GM12878 (cell line): Measurements from ENCODE around the gene CWF19L1.

Source experiments
- TF ChIP-seq, protein P1 (sequence below), 3 experiments: IDR thresholded peaks in 2 of 3; conservative IDR thresholded peaks in 1 of 3; 2 replicates each; pipeline ENCODE4 v1.5.1; 2011; ENCODE audit warnings: low read depth in 3 of 3, low read length in 3 of 3, mild to moderate bottlenecking in 3 of 3, control low read depth in 2 of 3, moderate library complexity in 2 of 3, inconsistent platforms in 1 of 3, mixed read lengths in 1 of 3; ENCODE audit not compliant: control insufficient read depth in 2 of 3, insufficient read depth in 1 of 3; ENCODE audit errors: extremely low read depth in 1 of 3
- TF ChIP-seq, protein P2 (sequence below): IDR thresholded peaks from 2 replicates; pipeline ENCODE4 v1.6.1; 2011; ENCODE audit warnings: mild to moderate bottlenecking, low read depth, low read length, moderate library complexity; ENCODE audit not compliant: insufficient replicate concordance

DNA sequence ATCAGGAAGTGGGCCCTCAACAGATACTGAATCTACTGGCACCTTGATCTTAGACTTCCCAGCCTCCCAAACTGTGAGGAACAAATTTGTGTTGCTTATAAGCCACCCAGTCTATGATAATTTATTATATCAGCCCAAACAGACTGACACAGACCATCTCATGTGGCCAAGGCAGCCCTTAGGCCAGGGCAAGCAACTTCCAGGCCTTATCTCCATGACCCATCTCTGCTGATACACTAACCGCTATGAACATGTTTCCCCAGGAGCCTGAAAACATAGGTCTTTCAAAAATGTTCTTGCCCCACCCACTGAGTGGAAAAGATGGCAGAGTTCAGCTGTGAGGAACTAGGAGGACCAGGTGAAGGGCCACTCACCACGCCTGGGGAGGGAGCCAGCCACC lies 22.2 kb upstream of the CWF19L1 start:
- TF ChIP-seq, protein P1, sequence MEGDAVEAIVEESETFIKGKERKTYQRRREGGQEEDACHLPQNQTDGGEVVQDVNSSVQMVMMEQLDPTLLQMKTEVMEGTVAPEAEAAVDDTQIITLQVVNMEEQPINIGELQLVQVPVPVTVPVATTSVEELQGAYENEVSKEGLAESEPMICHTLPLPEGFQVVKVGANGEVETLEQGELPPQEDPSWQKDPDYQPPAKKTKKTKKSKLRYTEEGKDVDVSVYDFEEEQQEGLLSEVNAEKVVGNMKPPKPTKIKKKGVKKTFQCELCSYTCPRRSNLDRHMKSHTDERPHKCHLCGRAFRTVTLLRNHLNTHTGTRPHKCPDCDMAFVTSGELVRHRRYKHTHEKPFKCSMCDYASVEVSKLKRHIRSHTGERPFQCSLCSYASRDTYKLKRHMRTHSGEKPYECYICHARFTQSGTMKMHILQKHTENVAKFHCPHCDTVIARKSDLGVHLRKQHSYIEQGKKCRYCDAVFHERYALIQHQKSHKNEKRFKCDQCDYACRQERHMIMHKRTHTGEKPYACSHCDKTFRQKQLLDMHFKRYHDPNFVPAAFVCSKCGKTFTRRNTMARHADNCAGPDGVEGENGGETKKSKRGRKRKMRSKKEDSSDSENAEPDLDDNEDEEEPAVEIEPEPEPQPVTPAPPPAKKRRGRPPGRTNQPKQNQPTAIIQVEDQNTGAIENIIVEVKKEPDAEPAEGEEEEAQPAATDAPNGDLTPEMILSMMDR (IDR thresholded peaks at IDR 0.05 in 2 of 3, conservative IDR thresholded peaks at IDR 0.05 in 1 of 3; ENCODE audit: control insufficient read depth in 2 of 3, extremely low read depth in 1 of 3, insufficient read depth in 1 of 3, low read depth in 3 of 3, low read length in 3 of 3) = no peak
- TF ChIP-seq, protein P2, sequence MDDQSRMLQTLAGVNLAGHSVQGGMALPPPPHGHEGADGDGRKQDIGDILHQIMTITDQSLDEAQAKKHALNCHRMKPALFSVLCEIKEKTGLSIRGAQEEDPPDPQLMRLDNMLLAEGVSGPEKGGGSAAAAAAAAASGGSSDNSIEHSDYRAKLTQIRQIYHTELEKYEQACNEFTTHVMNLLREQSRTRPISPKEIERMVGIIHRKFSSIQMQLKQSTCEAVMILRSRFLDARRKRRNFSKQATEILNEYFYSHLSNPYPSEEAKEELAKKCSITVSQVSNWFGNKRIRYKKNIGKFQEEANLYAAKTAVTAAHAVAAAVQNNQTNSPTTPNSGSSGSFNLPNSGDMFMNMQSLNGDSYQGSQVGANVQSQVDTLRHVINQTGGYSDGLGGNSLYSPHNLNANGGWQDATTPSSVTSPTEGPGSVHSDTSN = no peak
